ENCODE measurements around the gene AGBL5. TPM values are rescaled to one million over a fixed set of nuclear protein-coding genes. Genes with fewer than 3 reads are reported as not detected.

Gene AGBL5
- total and polyA plus RNA-seq, 9 of the 15 experiments (the other 6 are each of a cell fraction or from before 2014, with no cell fraction given), result 3.3 to 52.7 (median 26.2) TPM

- TF ChIP-seq ZHX1 (conservative IDR thresholded peaks at IDR 0.05; ENCODE audit: low read length) (0 out of 2 replicates have a peak, but pooled peaks have one; percentile 64), THAP7 (CRISPR knock-in tag; IDR thresholded peaks at IDR 0.05) (0 out of 2 replicates have a peak, but pooled peaks have one; percentile 45), MTA1 (IDR thresholded peaks at IDR 0.05; ENCODE audit: borderline replicate concordance) (peak; percentile 21; the same call in 1 of the 2 replicates), ZBTB40 (IDR thresholded peaks at IDR 0.05) (peak; percentile 86), ZBTB40 (CRISPR knock-in tag; IDR thresholded peaks at IDR 0.05) (no peak), TEAD4 (IDR thresholded peaks at IDR 0.05; ENCODE audit: low read length) (peak; percentile 69), TEAD4 (CRISPR knock-in tag; IDR thresholded peaks at IDR 0.05; ENCODE audit: borderline replicate concordance) (no peak), RBFOX2 (IDR thresholded peaks at IDR 0.05; ENCODE audit: low read depth, low read length) (peak; percentile 55), PHB (CRISPR knock-in tag; IDR thresholded peaks at IDR 0.05) (0 out of 2 replicates have a peak, but pooled peaks have one; percentile 14), ZNF431 (CRISPR knock-in tag; IDR thresholded peaks at IDR 0.05) (no peak), HEY1 (CRISPR knock-in tag; IDR thresholded peaks at IDR 0.05; ENCODE audit: borderline replicate concordance) (peak; percentile 87), ESRRB (CRISPR knock-in tag; IDR thresholded peaks at IDR 0.05; ENCODE audit: borderline replicate concordance) (0 out of 2 replicates have a peak, but pooled peaks have one; percentile 80), TFAM (CRISPR knock-in tag; conservative IDR thresholded peaks at IDR 0.05) (no peak)
- TF ChIP-seq, protein P1, sequence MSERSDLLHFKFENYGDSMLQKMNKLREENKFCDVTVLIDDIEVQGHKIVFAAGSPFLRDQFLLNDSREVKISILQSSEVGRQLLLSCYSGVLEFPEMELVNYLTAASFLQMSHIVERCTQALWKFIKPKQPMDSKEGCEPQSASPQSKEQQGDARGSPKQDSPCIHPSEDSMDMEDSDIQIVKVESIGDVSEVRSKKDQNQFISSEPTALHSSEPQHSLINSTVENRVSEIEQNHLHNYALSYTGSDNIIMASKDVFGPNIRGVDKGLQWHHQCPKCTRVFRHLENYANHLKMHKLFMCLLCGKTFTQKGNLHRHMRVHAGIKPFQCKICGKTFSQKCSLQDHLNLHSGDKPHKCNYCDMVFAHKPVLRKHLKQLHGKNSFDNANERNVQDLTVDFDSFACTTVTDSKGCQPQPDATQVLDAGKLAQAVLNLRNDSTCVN (CRISPR knock-in tag; IDR thresholded peaks at IDR 0.05), result 0 out of 2 replicates have a peak, but pooled peaks have one; percentile 7
These were observed 1.0 kb upstream of the AGBL5 start (continued) for GRCh38 chr2:27050281-27050995.
